Panc1 (cell line): ENCODE data around the gene RLBP1.

Experiments used
- CTCF ChIP-seq: fragments of 450-650 bp; IDR thresholded peaks from 2 replicates; pipeline ENCODE4 v1.5.1; 2017; ENCODE audit warnings: mild to moderate bottlenecking
- POLR2AphosphoS5 ChIP-seq: IDR thresholded peaks from 2 replicates; pipeline ENCODE4 v1.6.1; 2012; ENCODE audit warnings: mild to moderate bottlenecking, low read depth, low read length, moderate library complexity
- REST ChIP-seq, 2 experiments: IDR thresholded peaks; 2 replicates each; pipeline ENCODE4 v1.6.1; 2011 to 2012; ENCODE audit warnings: low read depth in 2 of 2, control low read depth in 1 of 2, low read length in 1 of 2, mild to moderate bottlenecking in 1 of 2, moderate library complexity in 1 of 2; ENCODE audit not compliant: insufficient read depth in 1 of 2
- TCF7L2 ChIP-seq: IDR thresholded peaks from 2 replicates; pipeline ENCODE4 v1.6.1; 2011; ENCODE audit warnings: mild to moderate bottlenecking, low read depth, low read length, inconsistent platforms

- no peak for TF ChIP-seq REST (IDR thresholded peaks at IDR 0.05; ENCODE audit: insufficient read depth in 1 of 2, low read depth in 2 of 2, low read length in 1 of 2)
- no peak for TF ChIP-seq CTCF
- no peak for TF ChIP-seq POLR2AphosphoS5
- TF ChIP-seq TCF7L2, result no peak
Observed at GRCh38 chr15:89195836-89196235, 25.5 kb downstream of the RLBP1 start.
